ENCODE data around the gene TSPEAR. TPM values are rescaled to one million over a fixed set of nuclear protein-coding genes. Genes with fewer than 3 reads are reported as not detected.
A peak's percentile ranks its signal among the peaks of the same experiment; 100 is the strongest.

Gene TSPEAR
- total and polyA plus RNA-seq, 7 experiments from 2014 or later: 0.07 TPM; not detected in 6

GRCh38 chr21:44716984-44717383, 5.6 kb upstream of the TSPEAR start:
- Mint-ChIP-seq H3K27ac (no peak overlapping the region), H3K36me3 (peaks cover 0 to 9% (median 5%) of the 10 kb centered on the region in 5 donors), H3K4me1 (peaks cover 0 to 12% (median 10%) of the 10 kb centered on the region in 7 donors), H3K9me3 (peaks cover 0 to 12% (median 5%) of the 10 kb centered on the region in 11 donors), H3K27me3 (peaks cover 37 to 84% (median 45%) of the 10 kb centered on the region in 5 donors), H3K4me3 (no peak overlapping the region)
- DNase-seq (no peak), ATAC-seq (no peak)
- Histone ChIP-seq H3K4me3 (ENCODE audit: low read length) (no peak overlapping the region), H3K27ac (ENCODE audit: low read depth, low read length) (no peak overlapping the region), H3K4me1 (ENCODE audit: control insufficient read depth in 2 of 2, insufficient read depth in 2 of 2, low read length in 2 of 2) (no peaks in the 10 kb centered on the region), H3K36me3 (ENCODE audit: control insufficient read depth in 2 of 3, insufficient read depth in 3 of 3, low read length in 3 of 3) (no peaks in the 10 kb centered on the region), H3K27me3 (ENCODE audit: control insufficient read depth in 2 of 2, insufficient read depth in 2 of 2, low read length in 2 of 2) (peaks cover 0 to 14% of the 10 kb centered on the region in 2 donors), H3K9me3 (ENCODE audit: control insufficient read depth in 2 of 3, low read length in 3 of 3) (no peaks in the 10 kb centered on the region)
- ChIA-PET CTCF (no interaction called here), POLR2A (no interaction called here)
- intact Hi-C loops (cut with micrococcal nuclease): no loop called here

DNA sequence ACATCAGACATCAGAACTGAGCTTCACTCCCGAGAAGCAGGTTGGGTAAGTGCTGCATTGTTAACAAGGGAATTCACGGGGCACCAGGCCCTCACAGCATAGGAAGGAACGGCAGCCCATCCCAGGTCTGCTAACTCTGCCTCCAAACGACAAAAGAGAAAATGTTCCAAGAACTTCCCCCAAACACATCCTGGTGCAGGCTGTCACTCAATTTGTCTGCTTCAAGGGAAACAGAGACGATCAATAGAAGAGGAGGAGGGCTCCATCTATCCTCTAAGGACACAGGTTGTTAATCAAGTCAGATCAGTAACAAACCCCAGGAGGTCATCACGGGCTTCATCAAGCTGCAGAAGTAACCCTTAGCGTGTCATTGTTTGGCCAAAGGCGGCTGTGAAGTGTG, 3.5 kb upstream of the TSPEAR start:
- peaks cover 0 to 12% (median 5%) of the 10 kb centered on the region in 11 donors for H3K9me3 Mint-ChIP-seq
- no peak overlapping the region for H3K27ac ChIP-seq (ENCODE audit: low read depth, low read length)
- ChIA-PET CTCF (interaction anchor here (1.3 kb wide), 1 partner anchor 28 kb away, joined by 3 read pairs; no protein-coding TSS in a partner anchor), POLR2A (no interaction called here)
- peaks cover 0 to 23% of the 10 kb centered on the region in 2 donors for H3K27me3 ChIP-seq (ENCODE audit: control insufficient read depth in 2 of 2, insufficient read depth in 2 of 2, low read length in 2 of 2)
- H3K4me1 ChIP-seq (ENCODE audit: control insufficient read depth in 2 of 2, insufficient read depth in 2 of 2, low read length in 2 of 2): peaks cover 16 to 18% of the 10 kb centered on the region in 2 donors
- H3K4me3 ChIP-seq (ENCODE audit: low read length): no peak overlapping the region
- peaks cover 0 to 9% (median 5%) of the 10 kb centered on the region in 5 donors for H3K36me3 Mint-ChIP-seq
- no peaks in the 10 kb centered on the region for H3K9me3 ChIP-seq (ENCODE audit: control insufficient read depth in 2 of 3, low read length in 3 of 3)
- H3K4me3 Mint-ChIP-seq: peak overlapping the region in 1 of 10 donors; percentile 21
- no peaks in the 10 kb centered on the region for H3K36me3 ChIP-seq (ENCODE audit: control insufficient read depth in 2 of 3, insufficient read depth in 3 of 3, low read length in 3 of 3)
- H3K27me3 Mint-ChIP-seq: peaks cover 52 to 88% (median 58%) of the 10 kb centered on the region in 5 donors
- no peak overlapping the region for H3K27ac Mint-ChIP-seq
- DNase-seq (no peak), ATAC-seq (no peak)
- intact Hi-C loops (cut with micrococcal nuclease): loop anchor here in 1 of 2 donors (5.0 kb wide), 2 partner anchors 98 to 133 kb away; partner anchors contain the start of gene KRTAP10-5
- peaks cover 9 to 29% (median 17%) of the 10 kb centered on the region in 7 donors for H3K4me1 Mint-ChIP-seq

- Mint-ChIP-seq H3K9me3 (peaks cover 0 to 12% (median 5%) of the 10 kb centered on the region in 11 donors), H3K4me1 (peaks cover 13 to 40% (median 27%) of the 10 kb centered on the region in 7 donors), H3K36me3 (peaks cover 0 to 9% (median 5%) of the 10 kb centered on the region in 5 donors), H3K27ac (peak overlapping the region in 1 of 9 donors; percentile 5), H3K27me3 (peaks cover 60 to 91% (median 64%) of the 10 kb centered on the region in 5 donors), H3K4me3 (no peak overlapping the region)
- ChIA-PET POLR2A (no interaction called here), CTCF (no interaction called here)
- H3K36me3 ChIP-seq (ENCODE audit: control insufficient read depth in 2 of 3, insufficient read depth in 3 of 3, low read length in 3 of 3): no peaks in the 10 kb centered on the region
- ATAC-seq (no peak), DNase-seq (no peak)
- H3K27ac ChIP-seq (ENCODE audit: low read depth, low read length): no peak overlapping the region
- H3K9me3 ChIP-seq (ENCODE audit: control insufficient read depth in 2 of 3, low read length in 3 of 3): no peaks in the 10 kb centered on the region
- intact Hi-C loops (cut with micrococcal nuclease): loop anchor here in 1 of 2 donors (5.0 kb wide), 2 partner anchors 97 to 132 kb away; partner anchors contain the start of gene KRTAP10-5
- peaks cover under 1 to 26% of the 10 kb centered on the region in 2 donors for H3K27me3 ChIP-seq (ENCODE audit: control insufficient read depth in 2 of 2, insufficient read depth in 2 of 2, low read length in 2 of 2)
- H3K4me3 ChIP-seq (ENCODE audit: low read length): no peak overlapping the region
- H3K4me1 ChIP-seq (ENCODE audit: control insufficient read depth in 2 of 2, insufficient read depth in 2 of 2, low read length in 2 of 2): peaks cover 25 to 28% of the 10 kb centered on the region in 2 donors
These were observed 2.5 kb upstream of the TSPEAR start for GRCh38 chr21:44713846-44714245.

- Histone ChIP-seq H3K9me3 (ENCODE audit: control insufficient read depth in 2 of 3, low read length in 3 of 3) (no peaks in the 10 kb centered on the region), H3K4me1 (ENCODE audit: control insufficient read depth in 2 of 2, insufficient read depth in 2 of 2, low read length in 2 of 2) (peaks cover 25 to 34% of the 10 kb centered on the region in 2 donors), H3K4me3 (ENCODE audit: low read length) (no peak overlapping the region), H3K36me3 (ENCODE audit: control insufficient read depth in 2 of 3, insufficient read depth in 3 of 3, low read length in 3 of 3) (no peaks in the 10 kb centered on the region), H3K27me3 (ENCODE audit: control insufficient read depth in 2 of 2, insufficient read depth in 2 of 2, low read length in 2 of 2) (peaks cover 8 to 26% of the 10 kb centered on the region in 2 donors), H3K27ac (ENCODE audit: low read depth, low read length) (no peak overlapping the region)
- no peak overlapping the region for H3K4me3 Mint-ChIP-seq
- peaks cover 0 to 9% (median 5%) of the 10 kb centered on the region in 5 donors for H3K36me3 Mint-ChIP-seq
- H3K4me1 Mint-ChIP-seq: peaks cover 13 to 47% (median 27%) of the 10 kb centered on the region in 7 donors
- H3K9me3 Mint-ChIP-seq: peaks cover 0 to 12% (median 5%) of the 10 kb centered on the region in 11 donors
- ChIA-PET CTCF (interaction anchor here (0.9 kb wide), 1 partner anchor 203 kb away, joined by 3 read pairs; no protein-coding TSS in a partner anchor), POLR2A (no interaction called here)
- no peak for DNase-seq
- intact Hi-C loops (cut with micrococcal nuclease): loop anchor here in 1 of 2 donors (5.0 kb wide), 2 partner anchors 96 to 131 kb away; partner anchors contain the start of gene KRTAP10-5
- ATAC-seq: no peak
- H3K27me3 Mint-ChIP-seq: peaks cover 54 to 91% (median 64%) of the 10 kb centered on the region in 5 donors
- H3K27ac Mint-ChIP-seq: no peak overlapping the region
These were observed 1.8 kb upstream of the TSPEAR start for GRCh38 chr21:44713130-44713529.

DNA sequence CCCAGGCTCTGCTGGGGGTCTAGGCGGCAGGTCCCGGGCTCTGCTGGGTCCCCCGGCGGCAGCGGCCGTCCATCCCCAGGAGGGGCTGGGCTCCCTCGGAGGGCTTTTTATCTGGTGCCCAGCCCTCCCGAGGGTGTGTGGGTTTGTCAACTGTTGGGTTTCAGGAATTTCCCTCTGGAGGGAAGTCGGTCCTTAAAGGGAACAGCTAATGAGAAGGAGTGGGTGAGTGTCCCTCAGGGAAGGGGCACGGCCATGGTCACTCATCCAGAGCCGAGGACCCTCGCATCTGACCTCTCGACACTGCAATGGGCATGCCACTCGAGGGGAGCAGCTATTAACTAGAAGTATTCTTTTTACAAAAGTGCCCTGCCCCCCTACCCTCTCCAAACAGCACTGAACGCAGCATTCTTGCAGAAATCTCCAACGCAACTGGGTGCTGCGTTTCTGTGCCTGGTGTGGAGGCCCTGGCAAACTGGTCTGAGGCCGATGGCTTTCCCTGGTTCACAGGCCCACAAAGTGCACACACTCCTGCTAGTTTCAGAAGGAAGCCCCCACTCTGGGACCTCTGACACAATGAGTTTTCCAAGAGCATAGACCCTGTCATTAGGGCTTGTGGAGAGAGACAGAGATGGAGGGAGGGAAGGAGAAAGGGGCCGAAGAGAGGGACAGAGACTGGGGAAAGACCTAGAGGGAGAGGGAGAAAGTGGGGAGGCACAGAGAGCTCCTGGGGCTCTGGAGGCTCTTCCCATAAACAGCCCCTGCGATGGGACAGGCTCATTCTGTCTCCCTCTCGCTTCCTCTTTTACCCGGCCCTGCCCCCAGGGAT, 1.0 kb upstream of the TSPEAR start:
- POLR2A ChIA-PET: no interaction called here
- Histone ChIP-seq H3K27ac (ENCODE audit: low read depth, low read length) (no peak overlapping the region), H3K27me3 (ENCODE audit: control insufficient read depth in 2 of 2, insufficient read depth in 2 of 2, low read length in 2 of 2) (peaks cover 8 to 26% of the 10 kb centered on the region in 2 donors), H3K36me3 (ENCODE audit: control insufficient read depth in 2 of 3, insufficient read depth in 3 of 3, low read length in 3 of 3) (no peaks in the 10 kb centered on the region), H3K9me3 (ENCODE audit: control insufficient read depth in 2 of 3, low read length in 3 of 3) (no peaks in the 10 kb centered on the region), H3K4me1 (ENCODE audit: control insufficient read depth in 2 of 2, insufficient read depth in 2 of 2, low read length in 2 of 2) (peaks cover 25 to 34% of the 10 kb centered on the region in 2 donors), H3K4me3 (ENCODE audit: low read length) (no peak overlapping the region)
- intact Hi-C loops (cut with micrococcal nuclease): loop anchor here in 1 of 2 donors (5.0 kb wide), 2 partner anchors 95 to 130 kb away; partner anchors contain the start of gene KRTAP10-5
- H3K27me3 Mint-ChIP-seq: peaks cover 54 to 91% (median 66%) of the 10 kb centered on the region in 5 donors
- peaks cover 0 to 9% (median 5%) of the 10 kb centered on the region in 5 donors for H3K36me3 Mint-ChIP-seq
- H3K4me3 Mint-ChIP-seq: no peak overlapping the region
- CTCF ChIA-PET: interaction anchor here (0.9 to 1.1 kb wide), 2 partner anchors 30 to 202 kb away, joined by 3 to 4 read pairs; no protein-coding TSS in a partner anchor
- H3K4me1 Mint-ChIP-seq: peaks cover 13 to 52% (median 27%) of the 10 kb centered on the region in 7 donors
- DNase-seq (no peak), ATAC-seq (no peak)
- H3K27ac Mint-ChIP-seq: no peak overlapping the region
- H3K9me3 Mint-ChIP-seq: peaks cover 0 to 12% (median 6%) of the 10 kb centered on the region in 11 donors

DNA sequence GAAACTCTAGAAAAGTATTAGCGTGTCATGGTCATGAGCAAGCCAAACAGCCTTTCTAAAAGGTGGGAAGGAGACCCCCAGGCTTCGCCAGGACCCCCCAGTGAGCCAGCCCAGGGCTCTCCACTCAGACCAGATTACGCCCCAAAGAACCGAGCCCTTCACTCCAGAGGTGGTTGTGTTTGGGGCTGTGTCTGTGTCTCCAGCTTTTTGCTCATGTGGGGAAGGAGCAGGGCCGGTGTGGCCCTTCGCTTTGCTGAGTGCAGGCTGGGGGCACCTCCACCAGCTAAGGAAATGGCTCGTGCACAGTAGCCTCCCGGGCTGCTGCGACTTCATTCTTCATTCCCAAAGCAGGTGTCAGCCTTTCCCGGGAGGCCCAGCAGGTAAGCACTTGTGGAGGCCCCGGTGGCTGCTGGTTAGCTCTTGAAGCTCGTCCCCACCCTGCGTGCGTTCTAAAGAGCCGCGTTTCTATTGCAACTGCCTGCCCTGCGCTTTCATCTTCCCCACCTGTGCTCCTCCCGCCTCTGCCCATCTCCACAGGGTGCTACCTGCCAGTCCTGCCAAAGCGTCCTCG, 531 bp downstream of the TSPEAR start:
- peaks cover 25 to 34% of the 10 kb centered on the region in 2 donors for H3K4me1 ChIP-seq (ENCODE audit: control insufficient read depth in 2 of 2, insufficient read depth in 2 of 2, low read length in 2 of 2)
- peaks cover 0 to 3% (median 0%) of the 10 kb centered on the region in 3 experiments for H3K36me3 ChIP-seq (ENCODE audit: control insufficient read depth in 2 of 3, insufficient read depth in 3 of 3, low read length in 3 of 3)
- H3K4me3 ChIP-seq (ENCODE audit: low read length): peak overlapping the region; percentile 5
- Mint-ChIP-seq H3K36me3 (peaks cover 0 to 10% (median 3%) of the 10 kb centered on the region in 5 donors), H3K9me3 (peaks cover 0 to 13% (median 7%) of the 10 kb centered on the region in 11 donors), H3K27ac (peak overlapping the region in 2 of 9 donors; percentile 18 to 62), H3K4me3 (peak overlapping the region in 9 of 10 donors; percentile 38 to 80 (median 73)), H3K27me3 (peaks cover 63 to 95% (median 74%) of the 10 kb centered on the region in 5 donors), H3K4me1 (peaks cover 11 to 52% (median 27%) of the 10 kb centered on the region in 7 donors)
- CTCF ChIA-PET: no interaction called here
- intact Hi-C loops (cut with micrococcal nuclease): loop anchor here in 1 of 2 donors (5.0 kb wide), 2 partner anchors 94 to 129 kb away; partner anchors contain the start of gene KRTAP10-5
- no peak for ATAC-seq
- POLR2A ChIA-PET: interaction anchor here (0.6 to 1.1 kb wide), 2 partner anchors 14 to 200 kb away, joined by 3 to 4 read pairs; no protein-coding TSS in a partner anchor
- H3K27me3 ChIP-seq (ENCODE audit: control insufficient read depth in 2 of 2, insufficient read depth in 2 of 2, low read length in 2 of 2): peaks cover 8 to 32% of the 10 kb centered on the region in 2 donors
- no peak overlapping the region for H3K27ac ChIP-seq (ENCODE audit: low read depth, low read length)
- DNase-seq: no peak
- peaks cover 0 to 9% (median 4%) of the 10 kb centered on the region in 3 experiments for H3K9me3 ChIP-seq (ENCODE audit: control insufficient read depth in 2 of 3, low read length in 3 of 3)
